Adipose tissue (tissue), 3 donors: ENCODE results near the gene PTK7. TPM values are rescaled to one million over a fixed set of nuclear protein-coding genes. Genes with fewer than 3 reads are reported as not detected.
"Not testable (repeated sequence)": the region's sequence is repeated elsewhere in the genome, so short reads cannot be mapped to it uniquely, and the experiment has no call there.

Experiments used
- H3K27ac ChIP-seq: one replicate; pipeline ENCODE4 v1.5.1; 2013; ENCODE audit warnings: low read depth, low read length
- WGBS, 3 donors: extraction: QIAGEN DNeasy Blood & Tissue Kit; methylation state at CpG; one replicate each; pipeline ENCODE4 v1.1.7; 2013; 5-methylcytosine and 5-hydroxymethylcytosine counted together
- polyA plus RNA-seq, 3 donors: library from polyadenylated mRNA; stranded (reverse); fragments of 200-250 nt; gene quantifications; one replicate each; pipeline ENCODE4 v1.2.3, GENCODE V29; 2013
- donor health status: healthy with polysubstance abuse.
- donor health status: Bipolar disorder and iron deficiency.
- donor health status: healthy.

PTK7 gene
- polyA plus RNA-seq, 3 donors = 6.6 to 15.7 (median 11.2) TPM

DNA sequence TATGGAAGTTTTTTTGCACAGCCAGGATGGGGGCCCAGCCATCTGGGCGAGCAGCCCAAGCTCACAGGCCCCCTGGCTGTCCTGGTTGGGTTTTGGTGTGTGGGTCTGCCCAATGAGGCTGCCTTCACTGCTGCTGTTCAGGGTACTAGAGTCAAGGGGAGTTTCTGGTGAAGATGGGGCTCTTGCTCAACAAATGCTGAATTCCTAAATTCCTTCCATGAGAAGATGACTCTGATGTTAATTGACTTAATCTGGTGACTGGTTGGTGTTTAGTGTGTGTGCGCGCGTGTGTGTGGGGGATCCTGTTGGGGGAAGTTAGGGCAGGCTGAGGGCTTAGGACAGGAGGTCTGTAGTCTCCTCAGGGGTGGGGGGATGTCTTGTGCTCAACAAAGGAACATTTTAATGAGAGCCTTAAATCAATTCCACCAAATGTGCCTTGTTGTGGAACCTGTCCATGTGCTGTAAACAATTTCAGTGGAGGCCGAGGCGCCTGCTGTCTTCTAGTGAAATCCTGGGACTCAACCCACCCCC lies 1.9 kb downstream of the PTK7 start:
- WGBS, 3 donors = 92 to 93% (median 93%) methylated on average over 6 of the region's 6 CpGs
- H3K27ac ChIP-seq = no peak overlapping the region

DNA sequence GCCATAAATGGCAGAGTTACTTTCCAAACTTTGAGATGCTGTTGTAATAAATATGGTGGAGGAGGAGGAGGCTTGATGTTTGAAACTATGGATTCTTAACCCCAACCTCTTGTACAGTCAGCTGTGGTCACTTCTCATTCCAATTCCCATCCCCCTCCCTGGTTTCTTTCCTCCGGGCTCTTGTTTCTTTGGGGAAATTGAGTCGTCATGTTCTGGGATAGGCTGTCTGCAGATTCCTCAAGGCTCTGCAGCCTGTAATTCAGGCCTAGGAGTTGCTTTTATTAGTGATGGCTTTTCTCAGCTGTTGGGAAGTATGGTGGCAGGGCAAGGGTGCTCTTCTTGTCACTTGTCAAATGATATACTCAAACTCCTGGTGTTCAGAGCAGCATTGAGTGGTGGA lies 2.6 kb downstream of the PTK7 start:
- WGBS, 3 donors = 84 to 95% (median 94%) methylated on average over 2 of the region's 2 CpGs
- H3K27ac ChIP-seq = no peak overlapping the region

DNA sequence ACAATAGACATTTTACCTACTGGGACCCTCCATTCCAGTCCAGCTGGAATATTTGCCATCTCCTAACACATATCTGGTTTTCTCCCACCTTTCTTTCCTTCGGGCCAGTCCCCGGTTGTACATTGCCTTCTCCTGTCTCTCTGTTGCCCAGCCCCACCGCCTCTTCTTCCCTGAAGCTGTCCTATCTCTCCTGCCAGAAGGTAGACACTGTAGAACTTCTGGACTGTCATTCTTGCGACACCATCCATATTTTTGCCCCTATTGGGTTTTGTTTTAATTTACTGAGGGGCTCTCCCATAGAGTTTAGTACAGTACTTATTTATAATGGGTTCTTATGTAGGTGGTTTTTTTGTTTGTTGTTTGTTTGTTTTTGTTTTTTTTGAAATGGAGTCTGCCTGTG lies 4.9 kb downstream of the PTK7 start:
- whole genome bisulfite sequencing, 3 donors = 92 to 94% (median 94%) methylated on average over 4 of the region's 4 CpGs
- H3K27ac ChIP-seq = no peak overlapping the region

DNA sequence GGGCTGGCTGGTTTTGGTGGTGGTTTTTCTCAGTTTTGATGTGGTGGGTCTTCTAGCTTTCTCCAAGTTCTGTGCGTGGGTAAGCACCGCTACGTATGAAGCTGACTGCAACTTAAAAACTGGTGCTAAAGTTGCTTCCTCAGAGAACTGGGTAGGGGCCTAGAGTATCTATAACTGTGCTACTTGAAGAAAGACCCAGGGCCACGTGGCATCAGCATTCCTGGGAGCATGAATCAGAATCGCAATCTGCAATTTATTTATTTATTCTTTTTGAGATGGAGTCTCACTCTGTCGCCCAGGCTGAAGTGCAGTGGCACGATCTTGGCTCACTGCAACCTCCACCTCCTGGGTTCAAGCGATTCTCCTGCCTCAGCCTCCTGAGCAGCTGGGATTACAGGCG lies 5.8 kb downstream of the PTK7 start:
- 90 to 93% (median 90%) methylated on average over 9 of the region's 9 CpGs for WGBS, 3 donors
- H3K27ac ChIP-seq = not testable (repeated sequence)

DNA sequence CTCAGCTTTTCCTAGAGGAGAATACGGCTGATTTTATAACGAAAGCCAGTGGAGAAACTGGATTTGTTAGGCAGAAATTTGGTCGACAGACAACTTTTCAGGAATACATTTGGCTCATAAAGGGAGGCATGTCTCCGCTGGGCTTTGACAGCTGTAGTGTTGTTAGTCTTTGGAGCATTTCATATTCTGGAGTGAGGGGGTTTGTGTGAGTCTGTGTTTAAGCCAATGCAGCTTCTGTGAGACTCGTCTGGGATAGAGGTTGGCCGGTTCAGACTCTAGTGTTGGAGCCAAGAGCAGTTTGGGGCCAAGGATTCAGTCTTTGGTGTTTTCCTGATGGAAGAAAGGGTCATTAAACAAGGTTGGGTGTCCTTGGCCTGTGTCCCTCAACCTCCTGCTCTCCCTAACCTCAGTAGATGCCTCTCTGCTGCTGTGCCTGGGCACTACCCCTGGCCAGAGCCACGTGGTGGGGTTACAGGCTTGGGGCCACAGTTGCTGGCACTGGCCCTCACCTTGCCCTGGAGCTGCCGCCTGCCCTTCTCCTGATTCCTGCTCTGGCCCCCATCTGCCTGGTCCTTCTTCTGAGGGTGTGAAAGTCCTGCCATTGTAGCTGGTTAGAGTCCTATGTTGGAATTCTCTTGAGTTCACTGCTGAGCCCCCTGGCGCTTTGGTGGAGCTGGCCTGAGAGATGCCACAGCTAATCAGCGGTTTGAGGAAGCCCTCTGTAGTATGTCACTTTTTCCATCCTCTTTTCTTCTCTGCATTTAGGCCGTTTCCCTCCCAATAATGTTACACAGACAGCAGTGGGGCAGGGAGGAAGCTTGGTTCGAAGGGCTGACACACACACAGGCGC lies 6.9 kb downstream of the PTK7 start:
- WGBS, 3 donors = 59 to 78% (median 65%) methylated on average over 13 of the region's 13 CpGs
- H3K27ac ChIP-seq = no peak overlapping the region

DNA sequence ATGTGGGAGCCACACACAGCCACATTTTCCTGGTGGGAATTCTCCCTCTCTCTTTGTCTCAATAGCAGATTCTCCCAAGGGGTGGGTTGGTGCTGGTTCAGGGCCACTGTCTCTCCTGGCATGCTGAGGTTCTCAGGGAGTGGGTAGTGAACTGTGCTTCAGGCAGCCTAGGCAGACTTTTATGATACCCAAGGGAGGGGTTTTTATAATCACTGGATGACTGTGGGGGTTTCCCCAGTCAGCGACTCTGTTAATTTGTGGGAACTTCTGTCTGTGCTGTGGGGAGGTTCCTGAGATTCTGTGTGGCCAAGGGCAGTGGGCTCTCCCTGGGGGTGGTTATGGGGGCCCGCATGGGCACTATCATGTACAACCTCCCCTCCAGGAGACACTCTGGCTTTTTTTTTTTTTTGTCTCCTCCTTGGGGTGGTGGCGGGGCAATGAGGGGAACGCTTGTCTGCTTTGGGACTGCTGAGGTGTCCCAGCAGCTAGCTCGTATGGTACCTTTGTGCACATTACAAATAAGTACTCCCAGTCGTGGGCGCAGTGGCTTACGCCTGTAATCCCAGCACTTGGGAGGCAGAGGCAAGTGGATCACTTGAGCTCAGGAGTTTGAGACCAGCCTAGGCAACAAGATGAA lies 10.0 kb downstream of the PTK7 start:
- WGBS, 3 donors = 78 to 82% (median 79%) methylated on average over 8 of the region's 8 CpGs
- no peak overlapping the region for H3K27ac ChIP-seq

DNA sequence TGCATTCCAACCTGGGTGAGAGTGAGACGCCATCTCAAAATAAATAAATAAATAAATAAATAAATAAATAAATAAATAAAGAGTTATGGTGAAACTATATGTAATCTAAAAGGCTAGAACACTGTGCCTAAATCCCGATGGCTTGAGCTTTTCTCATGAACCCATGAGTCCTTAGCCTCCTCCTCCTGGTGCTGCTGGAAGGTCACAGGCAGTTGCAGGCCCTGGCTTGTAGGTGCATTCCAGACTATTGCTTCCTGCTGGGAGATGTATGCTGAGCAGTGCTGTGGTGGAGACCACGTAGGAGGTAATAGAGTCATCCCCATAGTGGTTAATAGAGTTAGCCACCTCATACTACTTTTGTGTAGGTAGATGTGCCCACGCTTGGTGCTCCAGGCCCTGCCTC lies 12.5 kb downstream of the PTK7 start:
- 92 to 94% (median 92%) methylated on average over 4 of the region's 4 CpGs for WGBS, 3 donors
- no peak overlapping the region for H3K27ac ChIP-seq

DNA sequence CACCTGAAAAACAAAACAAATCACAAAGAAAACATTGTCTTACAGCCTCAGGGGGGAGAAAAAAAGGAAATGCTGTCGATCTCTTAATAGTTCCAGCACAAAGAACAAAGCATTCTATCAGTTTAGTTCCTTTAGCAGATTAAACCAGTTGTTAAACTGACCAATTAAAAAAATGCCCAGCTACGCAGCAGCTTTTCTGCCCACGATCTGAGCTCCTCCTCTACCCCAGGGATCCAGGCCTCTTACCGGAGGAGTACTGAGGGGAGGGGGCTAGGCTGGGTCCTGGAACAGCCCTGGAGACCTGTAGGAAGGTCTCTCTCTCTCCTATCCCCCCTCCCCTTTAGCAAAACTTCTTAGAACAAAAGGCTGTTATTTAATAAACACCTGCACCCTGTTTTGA lies 13.4 kb downstream of the PTK7 start:
- no peak overlapping the region for H3K27ac ChIP-seq
- 56 to 62% (median 60%) methylated on average over 4 of the region's 4 CpGs for WGBS, 3 donors

DNA sequence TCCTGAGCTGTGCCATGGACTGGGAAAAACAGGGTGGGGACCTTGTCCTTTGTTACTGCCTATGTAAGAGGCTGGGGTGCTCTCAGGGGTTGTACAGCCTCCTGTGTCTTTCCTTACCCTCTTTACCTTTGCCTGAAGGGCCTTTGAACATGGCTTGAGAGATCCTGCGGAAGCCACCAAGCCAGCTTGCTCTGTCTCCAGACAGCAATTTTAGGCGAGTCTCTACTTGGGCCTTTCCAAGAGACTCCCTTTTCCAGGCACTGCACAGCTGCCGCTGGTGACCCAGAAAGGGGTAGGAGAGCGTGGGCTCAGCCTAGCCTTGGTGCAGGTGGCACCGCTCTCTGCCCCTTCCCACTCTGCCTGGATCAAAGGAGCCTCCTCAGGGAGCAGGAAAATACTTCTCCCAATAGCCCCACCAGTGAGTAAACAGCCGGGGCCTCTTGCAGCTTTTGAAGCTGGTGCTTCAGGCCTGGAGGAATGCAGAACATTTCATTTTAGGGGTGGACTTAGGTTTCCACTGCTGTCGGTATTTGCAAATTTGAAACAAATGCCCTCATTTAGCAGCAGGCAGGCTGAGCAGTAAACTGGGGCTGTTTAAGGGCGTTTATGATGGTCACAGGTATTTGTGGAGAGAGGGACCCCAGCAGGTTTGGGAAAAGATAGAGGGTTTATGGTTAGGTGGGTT lies 13.9 kb downstream of the PTK7 start:
- H3K27ac ChIP-seq = no peak overlapping the region
- WGBS, 3 donors = 67 to 84% (median 76%) methylated on average over 8 of the region's 8 CpGs

DNA sequence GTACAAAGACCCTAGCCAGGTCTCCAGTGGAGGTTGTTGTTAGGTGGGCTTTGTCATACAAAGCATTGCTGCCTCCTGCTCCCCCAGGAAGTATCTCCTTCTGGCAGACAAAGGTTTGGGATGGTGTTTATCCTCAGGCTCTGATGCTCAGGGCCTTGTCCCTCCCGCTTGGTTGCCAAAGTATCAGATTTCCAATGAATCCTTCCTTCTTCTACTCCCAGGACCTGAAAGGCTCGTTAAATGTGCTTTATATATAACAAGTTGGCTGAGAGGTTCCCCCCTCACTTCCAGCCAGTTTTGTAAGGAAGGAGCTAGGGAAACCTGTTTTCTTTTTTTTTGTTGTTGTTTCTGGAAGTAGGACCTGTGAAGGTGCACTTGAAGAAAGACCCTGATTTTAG lies 14.4 kb downstream of the PTK7 start:
- no peak overlapping the region for H3K27ac ChIP-seq
- 50 to 64% (median 62%) methylated on average over 2 of the region's 2 CpGs for WGBS, 3 donors

DNA sequence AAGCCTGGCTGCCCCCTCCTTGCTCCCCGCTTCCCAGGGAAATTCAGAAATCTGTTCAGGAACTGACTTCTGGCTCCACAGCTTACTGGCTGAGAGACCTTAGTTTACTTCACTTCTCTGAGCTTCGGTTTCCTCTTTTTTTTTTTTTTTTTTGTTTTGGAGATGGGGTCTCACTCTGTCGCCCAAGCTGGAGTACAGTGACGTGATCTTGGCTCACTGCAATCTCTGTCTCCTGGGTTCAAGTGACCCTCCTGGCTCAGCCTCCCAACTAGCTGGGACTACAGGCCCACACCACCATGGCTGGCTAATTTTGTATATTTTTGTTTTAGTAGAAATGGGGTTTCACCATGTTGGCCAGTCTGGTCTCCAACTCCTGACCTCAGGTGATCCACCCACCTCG lies 14.9 kb downstream of the PTK7 start:
- 63 to 84% (median 78%) methylated on average over 5 of the region's 5 CpGs for WGBS, 3 donors
- H3K27ac ChIP-seq = no peak overlapping the region

DNA sequence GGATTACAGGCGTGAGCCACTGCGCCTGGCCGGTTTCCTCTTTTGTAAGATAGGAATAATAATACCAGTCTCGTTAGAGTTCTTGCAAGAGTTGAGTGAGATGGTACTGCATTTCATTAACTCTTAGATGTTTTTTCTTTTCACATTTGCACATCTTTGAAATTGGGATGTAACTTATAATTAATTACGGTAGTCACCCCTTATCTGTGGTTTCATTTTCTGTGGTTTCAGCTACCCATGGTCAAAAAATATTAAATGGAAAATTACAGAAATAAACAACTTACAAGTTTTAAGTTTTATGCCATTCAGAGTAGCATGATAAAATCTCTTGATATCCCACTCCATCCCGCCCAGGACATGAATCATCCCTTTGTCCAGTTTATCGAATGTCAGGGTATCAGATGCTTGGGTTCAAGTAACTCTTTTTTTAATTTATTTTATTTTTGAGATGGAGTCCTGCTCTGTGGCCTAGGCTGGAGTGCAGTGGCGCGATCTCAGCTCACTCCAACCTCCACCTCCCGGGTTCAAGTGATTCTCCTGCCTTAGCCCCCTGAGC lies 15.4 kb downstream of the PTK7 start:
- WGBS, 3 donors = 76 to 87% (median 87%) methylated on average over 10 of the region's 10 CpGs
- H3K27ac ChIP-seq = no peak overlapping the region

DNA sequence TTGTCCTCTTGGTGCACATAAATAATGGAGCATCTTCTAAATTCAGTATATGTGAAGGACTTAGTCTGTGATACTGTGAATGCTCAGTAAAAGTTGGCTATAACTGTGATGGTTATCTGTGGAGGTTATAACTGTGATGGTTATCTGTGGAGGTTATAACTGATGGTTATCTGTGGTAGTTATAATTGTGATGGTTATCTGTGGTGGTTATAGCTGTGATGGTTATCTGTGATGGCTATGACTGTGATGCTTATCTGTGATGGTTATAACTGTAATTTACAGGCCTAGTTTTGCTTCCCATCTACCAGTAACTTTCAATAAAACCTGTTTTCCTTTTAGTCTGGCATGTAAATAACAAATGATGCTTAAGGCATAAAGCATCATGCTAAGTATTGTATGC lies 16.5 kb downstream of the PTK7 start:
- no peak overlapping the region for H3K27ac ChIP-seq

DNA sequence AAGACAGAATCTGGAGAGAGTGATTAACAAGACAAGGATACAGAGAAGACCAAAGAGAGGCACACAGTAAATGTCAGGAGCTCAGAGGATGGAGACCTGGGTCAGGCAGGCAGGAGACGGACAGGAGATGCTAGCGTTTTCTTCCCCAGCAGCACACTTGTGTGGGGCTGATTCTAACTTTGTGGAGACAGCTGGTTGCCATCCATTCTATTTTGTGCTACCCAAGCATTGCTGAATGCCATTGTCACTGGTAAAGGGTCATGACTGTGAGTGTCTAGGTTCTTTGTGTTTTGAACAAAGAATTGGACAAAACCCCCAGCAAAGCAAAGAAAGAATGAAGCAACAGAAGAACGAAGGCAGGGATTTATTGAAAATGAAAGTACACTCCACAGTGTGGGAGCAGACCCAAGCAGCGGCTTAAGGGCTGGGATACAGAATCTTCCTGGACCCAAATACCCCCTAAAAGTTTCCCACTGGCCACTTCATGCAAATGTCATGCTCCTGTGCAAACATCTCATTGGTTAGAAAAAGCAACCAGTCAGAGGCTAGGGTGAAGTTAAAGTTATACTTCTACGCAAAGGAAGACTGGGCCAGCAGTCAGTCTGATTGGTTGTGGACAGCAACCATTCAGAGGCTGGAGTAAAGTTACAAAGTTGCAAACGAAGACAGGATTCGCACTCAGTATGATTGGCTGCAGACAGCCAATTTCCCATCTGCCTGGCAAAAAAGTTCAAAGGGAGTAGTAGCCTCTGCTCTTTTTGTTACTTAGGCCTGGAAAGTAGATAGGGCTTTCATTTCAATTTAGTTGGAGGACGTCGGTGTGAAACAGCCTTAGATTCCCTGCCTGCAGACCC lies 17.5 kb downstream of the PTK7 start:
- H3K27ac ChIP-seq = no peak overlapping the region
- 48 to 73% (median 58%) methylated on average over 9 of the region's 9 CpGs for WGBS, 3 donors

DNA sequence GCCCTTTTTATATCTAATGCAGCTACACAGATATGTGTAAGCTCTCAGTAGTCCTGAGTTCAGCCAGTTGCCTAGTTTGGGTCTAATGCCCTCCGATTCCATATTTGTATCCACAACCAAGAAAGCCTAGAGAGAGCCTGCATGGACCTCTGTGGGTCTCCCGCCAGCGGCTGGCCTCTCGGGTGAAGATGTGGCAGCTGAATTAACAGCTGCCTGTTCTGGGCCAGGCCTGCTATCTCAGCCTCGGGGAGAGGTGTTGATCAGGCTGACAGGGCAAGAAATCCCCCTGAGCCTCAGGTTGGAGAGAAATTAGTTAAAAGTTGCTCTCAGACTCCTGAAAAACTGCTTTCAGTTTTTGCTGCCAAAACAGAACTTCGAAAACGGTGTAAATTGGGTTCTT lies 19.8 kb downstream of the PTK7 start:
- 56 to 69% (median 56%) methylated on average over 7 of the region's 7 CpGs for WGBS, 3 donors
- H3K27ac ChIP-seq = no peak overlapping the region

DNA sequence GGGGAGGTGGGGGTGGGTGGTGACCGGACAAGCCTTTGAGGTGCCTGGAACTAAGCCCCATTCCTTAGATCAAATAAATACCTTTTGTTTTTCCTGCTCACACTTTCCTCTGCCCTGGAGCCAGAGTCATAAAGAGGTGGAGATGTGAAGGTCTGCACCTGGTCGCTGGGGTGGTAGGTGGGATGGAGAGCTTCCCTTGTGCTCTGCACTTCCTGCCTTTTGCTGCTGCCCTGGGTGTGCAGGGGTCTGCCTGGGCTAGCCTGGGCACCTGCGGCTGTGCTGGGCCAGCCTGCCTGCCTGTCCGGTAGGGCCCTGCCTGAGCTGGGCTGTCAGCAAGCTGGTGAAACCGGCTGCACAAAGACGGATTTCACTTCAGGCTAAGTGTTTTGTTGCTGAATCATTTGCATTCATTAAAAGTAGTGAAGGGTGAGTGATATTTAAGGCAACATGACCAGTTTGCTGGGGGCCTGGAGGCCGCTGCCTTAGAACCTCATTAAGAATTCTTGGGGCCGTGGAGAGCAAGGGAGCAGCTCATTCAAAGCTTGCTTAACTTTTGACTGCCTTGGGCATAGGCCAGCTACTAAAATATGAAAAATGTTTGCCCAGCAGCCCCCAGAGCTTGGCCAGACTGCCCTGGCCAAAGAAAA lies 20.5 kb downstream of the PTK7 start:
- H3K27ac ChIP-seq = no peak overlapping the region
- 44 to 52% (median 46%) methylated on average over 8 of the region's 8 CpGs for WGBS, 3 donors

DNA sequence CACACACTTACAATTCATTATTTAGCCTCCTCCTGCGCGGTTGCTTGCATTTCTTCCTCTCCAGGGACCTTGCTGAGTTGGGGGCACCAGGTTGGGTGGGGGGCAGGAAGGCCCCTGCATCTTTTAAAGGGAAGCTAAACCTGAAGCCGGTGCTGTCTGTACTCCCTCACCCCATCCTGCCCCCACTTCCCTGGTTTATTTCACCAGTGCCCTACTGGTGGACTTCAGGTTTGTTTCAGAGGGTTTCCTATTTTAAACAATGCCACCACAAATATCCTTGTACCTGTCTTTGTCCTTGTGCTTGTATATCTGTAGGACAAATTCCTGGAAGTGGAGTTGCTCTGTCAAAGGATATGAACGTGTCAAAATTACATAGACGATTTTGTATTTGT lies 21.0 kb downstream of the PTK7 start:
- H3K27ac ChIP-seq = no peak overlapping the region
- WGBS, 3 donors = 43 to 50% (median 43%) methylated on average over 5 of the region's 5 CpGs

DNA sequence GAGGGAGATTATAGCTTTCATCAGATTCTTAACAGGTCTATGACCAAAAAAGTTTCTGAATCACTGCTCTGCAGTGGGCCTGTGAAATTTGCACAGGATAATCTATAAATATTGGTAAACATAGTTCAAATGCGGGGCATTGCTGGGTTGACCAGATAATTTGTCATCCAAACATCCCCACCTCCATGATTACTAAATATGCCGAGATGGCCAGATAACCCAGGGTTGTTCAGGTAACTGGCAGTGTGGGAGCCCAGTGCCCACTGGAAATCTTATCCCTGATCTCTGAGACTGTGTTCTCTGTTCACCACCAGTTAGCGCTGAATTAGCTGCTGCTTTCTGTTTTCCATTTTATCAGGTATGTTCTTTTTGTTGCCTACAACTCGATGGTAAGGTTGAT lies 21.4 kb downstream of the PTK7 start:
- H3K27ac ChIP-seq = no peak overlapping the region
- 70 to 89% (median 88%) methylated on average over 4 of the region's 4 CpGs for WGBS, 3 donors
